SU-DHL-6 (cell line): ENCODE data around the gene ERICH4.

Experiments used
- CTCF ChIP-seq: fragments of 200-600 bp; sonication (generic); IDR thresholded peaks from one replicate; pipeline ENCODE4 v1.5.1; 2017; ENCODE audit warnings: antibody characterized with exemption, mild to moderate bottlenecking, low read length, moderate library complexity; ENCODE audit not compliant: insufficient read depth, poor library complexity, severe bottlenecking
- EZH2phosphoT487 ChIP-seq: fragments of 200-600 bp; sonication (generic), shearing (Covaris generic); conservative IDR thresholded peaks from 2 replicates; pipeline ENCODE4 v1.6.1; 2018; ENCODE audit warnings: mild to moderate bottlenecking, antibody characterized with exemption, low read length, moderate library complexity, mixed read lengths

DNA sequence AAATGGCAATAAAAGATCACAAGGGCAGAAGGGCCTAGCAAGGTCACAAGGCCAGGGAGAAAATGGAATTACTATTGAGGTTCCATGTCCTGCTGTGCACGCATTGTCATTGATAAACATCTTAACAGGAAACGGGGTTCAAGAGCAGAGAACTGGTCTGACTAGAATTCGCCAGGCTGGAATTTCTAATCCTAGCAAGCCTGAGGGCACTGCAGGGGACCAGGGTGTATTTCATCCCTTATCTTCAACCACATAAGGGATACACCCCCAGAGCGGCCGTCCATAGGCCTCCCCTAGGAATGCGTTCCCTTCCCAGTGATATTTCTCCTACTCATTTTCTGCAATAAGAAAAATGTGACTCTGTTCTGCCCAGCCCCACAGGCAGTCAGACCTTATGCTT, 19.5 kb downstream of the ERICH4 start:
- TF ChIP-seq CTCF (no peak), EZH2phosphoT487 (no peak)
